Measurements from ENCODE around the gene SYNPO2. TPM values are rescaled to one million over a fixed set of nuclear protein-coding genes. Genes with fewer than 3 reads are reported as not detected.

SYNPO2 gene
- total and polyA plus RNA-seq, 2 of the 8 experiments (the other 6 are each of a cell fraction or from before 2014, with no cell fraction given), result 0.50 to 4.2 TPM

DNA sequence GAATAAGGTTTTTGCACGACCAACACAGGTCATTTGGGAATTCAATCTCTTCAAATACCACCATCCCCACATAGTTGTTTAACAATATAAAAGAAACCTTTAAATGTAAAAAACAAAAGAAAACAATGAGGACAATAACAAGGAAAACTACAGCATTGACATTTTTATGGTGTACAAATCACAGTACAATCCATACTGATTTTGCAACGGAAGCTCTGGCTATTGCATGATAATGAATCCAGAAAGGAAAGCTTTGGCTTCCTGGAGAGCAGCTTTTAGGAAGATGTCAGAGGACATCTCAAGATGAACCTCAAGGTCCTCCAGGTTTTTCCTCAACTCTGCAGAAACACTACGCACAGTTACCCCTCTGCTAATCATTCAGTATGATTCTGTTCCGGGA, 135.4 kb downstream of the SYNPO2 start (continued):
- TF ChIP-seq SAP30 (IDR thresholded peaks at IDR 0.05; ENCODE audit: insufficient read depth, insufficient replicate concordance, low read length) (no peak), HDAC2 (IDR thresholded peaks at IDR 0.05; ENCODE audit: borderline replicate concordance in 1 of 2, low read depth in 2 of 2, low read length in 2 of 2) (no peak)

Measured in H1 (cell line).